ENCODE measurements around the gene PAOX.
"Not testable (repeated sequence)": the region's sequence is repeated elsewhere in the genome, so short reads cannot be mapped to it uniquely, and the experiment has no call there.

GRCh38 chr10:133386951-133387350, 7.9 kb downstream of the PAOX start:
- TF ChIP-seq, protein P1, sequence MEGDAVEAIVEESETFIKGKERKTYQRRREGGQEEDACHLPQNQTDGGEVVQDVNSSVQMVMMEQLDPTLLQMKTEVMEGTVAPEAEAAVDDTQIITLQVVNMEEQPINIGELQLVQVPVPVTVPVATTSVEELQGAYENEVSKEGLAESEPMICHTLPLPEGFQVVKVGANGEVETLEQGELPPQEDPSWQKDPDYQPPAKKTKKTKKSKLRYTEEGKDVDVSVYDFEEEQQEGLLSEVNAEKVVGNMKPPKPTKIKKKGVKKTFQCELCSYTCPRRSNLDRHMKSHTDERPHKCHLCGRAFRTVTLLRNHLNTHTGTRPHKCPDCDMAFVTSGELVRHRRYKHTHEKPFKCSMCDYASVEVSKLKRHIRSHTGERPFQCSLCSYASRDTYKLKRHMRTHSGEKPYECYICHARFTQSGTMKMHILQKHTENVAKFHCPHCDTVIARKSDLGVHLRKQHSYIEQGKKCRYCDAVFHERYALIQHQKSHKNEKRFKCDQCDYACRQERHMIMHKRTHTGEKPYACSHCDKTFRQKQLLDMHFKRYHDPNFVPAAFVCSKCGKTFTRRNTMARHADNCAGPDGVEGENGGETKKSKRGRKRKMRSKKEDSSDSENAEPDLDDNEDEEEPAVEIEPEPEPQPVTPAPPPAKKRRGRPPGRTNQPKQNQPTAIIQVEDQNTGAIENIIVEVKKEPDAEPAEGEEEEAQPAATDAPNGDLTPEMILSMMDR (IDR thresholded peaks at IDR 0.05; ENCODE audit: low read length) = not testable (repeated sequence)
- TF ChIP-seq EZH2 (IDR thresholded peaks at IDR 0.05; ENCODE audit: borderline replicate concordance, low read length) = not testable (repeated sequence)
